HG03095 (cell line): Measurements from ENCODE around the gene CREBBP.

Experiments
- ATAC-seq: cut with Tn5 transposase; IDR thresholded peaks from one replicate; pipeline ENCODE4 v1.9.1; 2021; ENCODE audit warnings: moderate library complexity; ENCODE audit not compliant: unreplicated experiment

Gene CREBBP

DNA sequence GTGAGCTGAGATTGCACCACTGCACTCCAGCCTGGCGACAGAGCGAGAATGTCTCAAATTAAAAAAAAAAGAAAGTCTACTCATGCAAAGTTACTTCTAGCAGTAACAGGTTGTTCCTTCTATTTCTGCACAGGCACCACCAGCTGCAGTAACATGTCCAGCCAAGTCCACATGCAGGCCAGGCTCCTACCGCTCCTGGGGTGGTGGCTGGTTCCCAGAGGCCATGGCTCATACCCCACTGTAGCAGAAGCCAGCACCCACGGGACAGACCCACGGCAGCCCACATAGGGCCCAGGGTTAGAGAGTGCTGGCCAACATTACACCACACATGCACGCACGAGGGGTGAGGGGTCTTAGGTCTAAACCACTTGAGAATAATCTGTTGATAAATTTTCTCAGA lies 136.5 kb downstream of the CREBBP start:
- ATAC-seq: no peak

DNA sequence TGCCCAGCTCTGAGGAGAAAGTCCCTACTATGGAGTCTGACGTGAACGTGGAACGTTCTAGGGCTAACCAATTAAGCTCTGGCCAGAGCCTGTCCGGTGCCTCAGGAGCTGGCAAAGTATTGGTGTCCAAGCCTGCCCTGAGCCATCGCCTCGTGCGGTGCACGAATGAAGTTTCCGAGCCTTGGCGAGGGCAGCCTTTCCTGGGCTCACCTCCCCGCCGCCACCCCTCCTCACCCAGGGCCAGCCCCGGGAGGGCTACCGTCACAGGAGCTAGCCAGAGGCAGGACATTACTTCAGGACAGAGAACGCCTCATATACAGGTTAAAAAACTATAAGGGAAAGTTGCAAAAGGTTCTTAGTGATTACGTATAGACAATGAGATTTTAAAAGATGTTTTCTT lies 139.6 kb downstream of the CREBBP start:
- no peak for ATAC-seq

DNA sequence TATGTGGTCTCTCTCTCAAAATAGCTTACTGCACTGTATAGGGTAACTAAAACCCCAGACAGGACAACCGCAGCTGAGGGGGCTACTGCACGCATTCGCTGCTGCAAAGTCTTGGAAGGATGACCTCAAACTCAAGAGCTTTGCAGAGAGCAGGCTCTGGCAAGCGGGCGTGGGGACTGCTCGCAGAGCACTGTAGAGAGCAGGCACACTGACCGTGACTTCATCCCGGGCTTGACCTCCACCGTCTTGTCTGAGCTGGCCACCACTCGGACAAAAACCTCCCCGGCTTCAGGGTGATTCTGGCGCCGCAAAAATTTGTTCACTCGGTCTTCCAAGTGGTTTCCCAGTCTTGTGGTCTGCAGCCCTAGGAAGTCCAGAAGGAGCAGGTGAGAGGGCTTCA lies 140.3 kb downstream of the CREBBP start:
- no peak for ATAC-seq

DNA sequence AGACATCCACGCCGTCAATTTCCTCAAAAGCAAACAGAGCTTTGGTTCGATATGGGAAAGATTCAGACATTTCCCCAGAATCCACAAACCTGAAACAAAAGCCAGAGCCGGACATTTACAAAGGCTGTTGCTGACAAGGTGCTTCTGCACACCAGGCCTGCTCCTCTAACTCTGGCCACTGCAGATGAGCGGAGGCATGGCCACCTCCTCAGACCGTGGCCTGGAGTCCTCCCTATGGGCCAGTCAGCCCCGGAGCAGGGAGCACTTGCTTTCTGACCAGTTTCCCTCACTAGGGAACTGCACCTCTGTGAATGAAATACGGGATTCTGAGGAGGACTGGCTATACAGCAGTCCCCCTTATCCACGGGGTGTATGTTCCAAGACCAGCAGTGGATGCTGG lies 140.9 kb downstream of the CREBBP start:
- no peak for ATAC-seq

DNA sequence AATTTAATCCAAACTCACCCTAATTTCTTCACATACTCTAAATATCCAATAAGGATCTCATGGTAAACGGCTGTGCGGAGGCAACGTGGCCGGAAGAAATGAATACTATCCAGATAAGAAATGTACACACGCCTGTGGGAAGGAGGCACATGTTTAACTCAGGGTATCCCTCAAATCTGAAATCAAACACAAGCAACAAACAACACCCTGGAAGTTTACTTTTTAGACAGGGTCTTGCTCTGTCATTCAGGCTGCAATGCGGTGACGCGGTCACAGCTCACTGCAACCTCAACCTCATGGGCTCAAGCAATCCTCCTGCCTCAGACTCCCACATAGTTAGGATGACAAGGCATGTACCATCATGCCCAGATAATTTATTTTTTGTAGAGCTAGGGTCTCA lies 142.0 kb downstream of the CREBBP start:
- no peak for ATAC-seq

DNA sequence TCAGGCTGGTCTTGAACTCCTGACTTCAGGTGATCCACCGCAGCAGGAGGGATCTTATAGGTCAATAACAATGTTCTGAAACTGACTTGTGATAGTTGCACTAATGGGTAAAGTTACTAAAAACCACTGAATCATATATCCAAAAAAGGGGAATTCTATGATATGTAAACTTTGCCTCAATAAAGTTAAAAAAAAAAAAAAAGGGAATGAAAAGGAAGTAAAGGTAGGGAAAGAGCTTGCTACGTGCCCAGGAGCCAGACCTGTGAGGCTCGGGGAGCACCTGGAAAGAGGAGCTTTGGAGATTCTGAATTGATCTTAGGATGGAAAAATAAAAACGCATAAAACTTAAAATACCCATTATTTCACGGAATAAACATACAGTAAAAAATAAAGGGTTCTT lies 142.4 kb downstream of the CREBBP start:
- ATAC-seq: no peak

DNA sequence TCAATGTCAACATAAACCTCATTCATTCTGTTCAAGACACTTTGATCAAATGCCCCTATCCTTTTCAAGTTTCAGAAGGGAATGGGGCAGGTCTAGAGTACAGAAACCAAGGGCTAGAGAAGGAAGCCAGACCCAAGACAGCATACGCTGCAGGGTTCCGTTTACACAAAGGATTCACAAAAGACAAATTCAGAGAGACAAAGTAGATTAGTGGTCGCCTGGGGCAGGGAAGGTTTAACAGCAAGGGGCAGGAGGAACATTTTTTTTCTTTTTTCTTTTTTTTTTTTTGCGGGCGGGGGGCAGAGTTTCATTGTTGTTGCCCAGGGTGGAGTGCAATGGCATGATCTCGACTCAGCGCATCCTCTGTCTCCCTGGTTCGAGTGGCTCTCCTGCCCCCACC lies 143.3 kb downstream of the CREBBP start:
- ATAC-seq: no peak

DNA sequence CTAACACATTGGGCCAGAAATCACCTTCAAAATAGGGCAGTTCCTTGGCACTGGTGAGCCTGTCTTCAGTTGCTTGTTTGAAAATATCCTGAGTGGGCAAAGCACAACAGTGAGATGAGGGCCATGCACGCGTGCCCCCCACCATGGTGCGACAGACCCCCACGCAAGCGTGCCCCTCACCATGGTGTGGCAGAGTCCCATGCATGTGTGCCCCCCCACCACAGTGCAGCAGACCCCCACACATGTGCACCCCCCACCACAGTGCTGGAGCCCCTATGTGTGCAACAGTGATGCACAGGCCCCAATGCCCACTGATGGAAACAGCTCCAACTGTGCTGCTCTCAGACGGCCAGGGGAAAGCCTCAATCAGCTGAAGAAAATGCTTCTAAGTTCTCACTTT lies 144.4 kb downstream of the CREBBP start:
- ATAC-seq: no peak

DNA sequence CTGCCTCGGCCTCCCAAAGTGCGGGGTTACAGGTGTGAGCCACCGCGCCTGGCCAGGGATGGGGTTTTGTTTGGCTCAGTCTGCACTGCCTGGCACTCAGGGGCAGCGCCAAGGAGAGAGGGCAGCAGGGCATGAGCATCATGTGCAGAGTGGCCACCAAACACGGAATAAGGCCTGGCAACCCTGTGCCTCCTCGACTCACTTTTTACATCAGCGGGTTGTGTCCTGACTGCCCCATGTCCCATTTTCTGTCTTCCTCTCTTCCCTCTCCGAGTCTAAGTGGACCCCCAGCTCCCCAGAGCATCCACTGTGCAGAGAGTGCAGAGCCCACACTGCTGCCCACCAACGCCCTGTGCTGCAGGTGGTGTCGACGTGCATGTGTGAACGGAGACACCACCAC lies 145.0 kb downstream of the CREBBP start:
- no peak for ATAC-seq

DNA sequence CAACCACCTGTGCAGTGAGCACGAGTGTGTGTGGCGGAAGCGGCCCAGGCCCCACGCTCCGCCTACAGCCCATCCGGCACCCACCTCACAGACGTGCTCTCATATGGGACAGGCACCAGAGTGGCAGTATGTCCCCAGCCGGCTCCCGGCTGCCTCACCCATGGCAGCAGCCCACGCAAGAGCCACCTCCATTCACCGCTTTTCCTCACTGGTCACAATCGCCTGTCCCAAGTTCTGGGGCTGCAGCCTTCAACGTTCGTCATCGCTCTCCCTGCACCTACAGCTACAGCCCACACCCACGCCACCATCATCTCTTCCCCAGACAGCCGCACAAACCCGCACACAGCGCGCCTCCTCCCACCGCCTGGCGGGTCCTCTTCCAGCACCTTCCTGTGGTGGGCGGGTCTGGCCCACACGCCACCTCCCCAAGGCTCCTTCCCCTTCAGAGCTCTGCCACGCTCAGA lies 145.7 kb downstream of the CREBBP start:
- no peak for ATAC-seq

DNA sequence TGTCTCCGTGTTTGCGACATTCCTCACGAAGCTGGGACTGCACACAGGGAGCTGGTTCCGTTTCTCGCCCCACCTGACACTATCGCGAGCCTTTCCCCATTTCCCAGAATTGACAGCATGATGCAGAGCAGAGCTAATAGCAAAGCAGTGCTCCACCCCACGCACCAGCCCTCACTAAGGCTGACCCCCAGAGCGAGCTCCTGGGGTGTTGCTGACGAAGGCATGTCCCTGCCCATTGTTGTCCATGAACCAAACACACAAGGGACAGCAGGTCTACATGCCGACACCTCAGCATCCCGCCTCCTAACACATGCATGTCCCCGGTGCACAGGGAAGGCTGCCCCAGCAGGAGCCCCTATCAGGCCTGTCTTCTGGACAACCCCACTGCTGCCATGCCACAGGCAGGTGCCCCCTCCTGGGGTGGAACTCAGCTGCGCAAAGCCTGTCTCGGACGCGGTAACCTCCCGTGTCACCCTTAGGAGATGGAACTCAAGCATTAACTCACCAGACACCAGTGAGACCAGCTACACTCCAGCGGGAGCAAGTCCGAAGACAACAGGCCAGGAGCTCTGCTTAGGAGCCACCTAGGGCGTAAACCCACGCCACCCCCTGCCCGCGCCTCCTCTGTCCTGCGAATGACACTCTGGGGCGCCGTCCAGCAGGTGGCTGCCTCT lies 146.3 kb downstream of the CREBBP start:
- ATAC-seq: no peak

DNA sequence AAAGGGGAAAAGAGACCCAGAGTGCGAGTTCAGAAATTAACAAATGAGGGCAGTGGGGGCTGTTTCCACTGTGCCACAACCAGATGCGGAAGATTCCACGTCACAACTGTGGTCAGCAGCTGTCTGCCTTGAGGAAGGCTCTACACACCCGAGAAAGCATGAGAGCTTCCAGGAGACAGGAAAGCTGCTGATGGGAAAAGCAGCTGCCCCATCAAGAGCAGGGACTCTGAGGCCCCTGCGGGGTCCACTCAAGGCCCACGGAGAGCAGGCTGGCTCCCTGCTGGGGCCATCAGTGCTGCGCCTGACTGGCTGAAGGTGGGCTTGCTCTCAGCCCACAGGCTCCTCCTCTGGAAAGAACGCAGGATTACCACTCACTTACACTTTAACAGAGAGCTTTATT lies 148.3 kb downstream of the CREBBP start:
- ATAC-seq: no peak

DNA sequence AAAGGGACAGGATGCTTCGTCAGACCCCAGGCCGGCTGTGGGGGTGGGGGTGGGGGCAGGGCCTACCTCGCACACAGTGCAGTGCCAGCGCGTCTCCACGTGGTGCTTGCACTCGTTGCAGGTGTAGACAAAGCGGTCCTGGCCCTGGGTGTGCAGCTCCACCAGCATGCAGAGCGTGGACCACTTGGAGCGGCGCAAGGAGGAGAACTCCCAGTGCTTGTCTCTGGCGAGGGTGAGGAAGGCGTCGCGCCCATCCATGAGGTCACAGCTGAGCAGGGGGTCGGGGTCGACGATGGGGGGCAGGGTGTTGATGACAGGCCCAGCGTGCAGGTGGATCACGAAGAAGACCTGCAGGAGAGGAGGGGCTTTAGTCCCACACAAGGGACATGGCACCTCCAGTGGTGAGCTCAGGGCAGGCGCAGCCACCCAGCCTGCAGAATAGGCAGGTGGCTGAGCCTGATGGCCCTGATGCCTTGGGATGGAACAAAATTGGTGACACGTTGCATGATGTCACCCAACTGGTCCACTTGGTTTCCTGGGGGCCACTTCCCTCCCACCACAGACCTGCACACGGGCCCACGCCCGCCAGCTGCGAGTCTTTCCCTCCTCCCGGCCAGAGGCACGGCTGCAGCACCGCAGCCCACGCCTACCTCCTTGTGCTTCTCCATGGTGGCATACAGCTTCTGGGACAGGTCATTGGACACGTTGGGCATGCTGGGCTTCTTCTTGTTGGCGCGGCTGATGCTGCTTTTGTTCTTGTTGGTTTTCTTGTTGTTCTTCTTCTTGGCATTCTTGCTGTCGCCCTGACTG lies 149.2 kb downstream of the CREBBP start:
- ATAC-seq: no peak

DNA sequence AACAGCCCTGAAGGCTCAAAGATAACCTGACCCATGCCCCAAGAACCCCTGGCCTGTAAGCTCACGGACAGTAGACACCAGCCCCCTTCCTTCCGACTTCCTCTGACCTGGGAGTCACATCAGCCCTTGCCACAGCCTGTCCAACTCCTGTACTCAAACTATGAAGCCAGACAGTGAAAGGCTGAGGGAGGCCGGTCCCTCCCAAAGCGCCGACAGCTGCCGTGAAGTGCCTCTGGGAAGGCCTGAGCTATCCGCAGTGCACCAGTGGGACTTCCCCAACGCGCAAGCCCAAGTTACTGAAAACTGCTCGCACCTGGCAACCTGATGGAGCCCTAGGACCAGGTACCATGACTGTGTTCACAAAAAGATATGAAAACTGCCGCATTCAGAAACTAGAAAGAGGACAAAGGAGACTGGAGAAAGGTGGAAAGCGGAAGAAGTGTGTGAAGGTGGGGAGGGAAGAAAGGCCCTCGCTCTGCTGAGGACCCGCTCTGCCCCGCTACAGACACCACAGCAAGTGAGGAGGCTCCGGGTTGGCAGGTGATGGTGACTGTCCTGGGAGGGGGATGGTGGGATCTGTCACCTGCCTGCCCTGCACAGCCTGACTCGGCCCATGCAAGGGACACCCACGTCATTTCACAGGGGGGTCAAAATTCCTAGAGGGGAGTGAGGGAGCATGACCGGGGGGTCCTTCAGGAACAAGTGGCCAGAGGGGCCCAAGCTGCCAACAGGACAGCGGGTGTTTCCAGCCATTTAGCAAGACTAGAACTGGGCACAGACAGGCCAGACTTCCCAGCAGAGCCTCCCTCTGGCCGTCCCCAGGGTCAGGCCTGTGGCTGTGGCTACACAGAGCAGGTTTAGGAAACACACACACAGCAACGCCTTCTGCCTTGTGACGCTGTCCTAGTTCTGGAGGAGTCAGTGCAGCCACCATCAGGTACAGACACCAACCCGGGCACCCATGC lies 150.1 kb downstream of the CREBBP start:
- ATAC-seq: no peak

DNA sequence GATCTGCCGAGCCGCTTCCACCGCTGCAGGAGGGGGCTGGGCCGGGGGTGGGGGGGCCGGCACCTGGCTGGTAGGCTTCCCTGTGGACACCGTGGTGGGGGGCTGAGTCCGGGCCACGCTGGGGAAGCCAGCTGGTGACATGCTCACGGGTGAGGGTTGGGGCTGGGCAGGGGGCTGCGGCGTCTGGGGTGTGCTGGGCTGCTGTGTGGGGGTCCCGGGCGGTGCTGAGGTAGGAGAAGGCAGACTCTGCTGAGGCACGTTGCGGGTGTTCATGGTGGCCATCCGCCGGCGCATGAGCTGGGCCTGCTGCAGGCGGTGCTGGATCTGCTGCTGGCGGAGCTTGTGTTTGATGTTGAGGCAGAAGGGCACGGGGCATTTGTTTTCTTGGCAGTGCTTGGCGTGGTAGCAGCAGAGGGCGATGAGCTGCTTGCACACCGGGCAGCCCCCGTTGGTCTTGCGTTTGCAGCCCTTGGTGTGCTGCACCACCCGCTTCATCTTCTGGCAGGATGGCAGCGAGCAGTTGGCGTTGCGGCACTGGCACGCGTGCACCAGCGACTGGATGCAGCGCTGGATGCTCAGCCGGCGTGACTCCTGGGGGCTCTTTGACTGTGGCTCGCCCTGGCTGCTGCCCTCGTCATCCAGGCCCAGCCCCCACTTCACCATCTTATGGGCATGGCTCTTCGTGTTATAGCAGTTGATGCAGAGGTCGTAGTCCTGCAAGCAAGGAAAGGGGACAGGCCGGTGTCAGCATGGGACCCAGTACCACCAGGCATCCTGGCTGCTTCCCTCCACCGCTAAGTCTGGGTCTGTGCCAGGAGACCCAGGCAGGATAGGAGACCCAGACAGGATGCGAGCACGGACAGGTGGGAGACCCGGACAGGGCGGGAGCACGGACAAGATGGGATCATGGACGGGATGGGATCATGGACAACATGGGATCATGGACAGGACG lies 151.1 kb downstream of the CREBBP start:
- ATAC-seq: no peak

DNA sequence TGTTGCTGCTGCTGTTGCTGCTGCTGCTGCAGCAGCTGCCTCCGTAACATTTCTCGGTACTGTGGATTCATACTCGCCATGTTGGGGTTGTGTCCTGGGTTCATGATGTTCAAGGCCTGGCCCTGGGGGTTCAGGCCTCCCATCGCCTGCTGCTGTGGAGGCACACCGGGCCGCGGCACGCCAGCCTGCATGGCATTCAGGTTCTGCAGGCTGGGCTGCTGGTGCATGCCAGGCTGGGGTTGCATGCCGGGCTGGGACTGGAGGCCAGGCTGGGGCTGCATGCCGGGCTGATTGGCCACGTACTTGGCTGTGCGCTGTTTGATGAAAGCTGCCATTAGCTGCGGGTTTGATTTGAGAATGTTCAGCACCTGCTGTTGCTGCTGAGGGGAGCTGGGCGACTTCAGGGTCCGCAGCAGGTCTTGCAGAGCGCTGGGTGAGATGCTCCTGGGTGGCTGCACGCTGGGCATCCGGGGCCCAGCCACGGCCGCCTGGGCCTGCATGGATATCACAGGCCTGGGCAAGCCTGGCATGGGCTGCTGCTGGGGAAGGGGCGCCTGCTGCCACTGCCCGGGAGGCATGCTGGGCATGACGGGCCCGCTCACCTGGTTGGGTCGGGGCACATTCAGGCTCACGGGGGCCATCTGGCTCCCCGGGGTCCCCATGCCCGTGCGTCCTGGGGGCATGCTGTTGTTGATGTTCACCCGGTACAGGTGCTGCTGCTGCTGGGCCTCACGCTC lies 151.9 kb downstream of the CREBBP start:
- no peak for ATAC-seq

DNA sequence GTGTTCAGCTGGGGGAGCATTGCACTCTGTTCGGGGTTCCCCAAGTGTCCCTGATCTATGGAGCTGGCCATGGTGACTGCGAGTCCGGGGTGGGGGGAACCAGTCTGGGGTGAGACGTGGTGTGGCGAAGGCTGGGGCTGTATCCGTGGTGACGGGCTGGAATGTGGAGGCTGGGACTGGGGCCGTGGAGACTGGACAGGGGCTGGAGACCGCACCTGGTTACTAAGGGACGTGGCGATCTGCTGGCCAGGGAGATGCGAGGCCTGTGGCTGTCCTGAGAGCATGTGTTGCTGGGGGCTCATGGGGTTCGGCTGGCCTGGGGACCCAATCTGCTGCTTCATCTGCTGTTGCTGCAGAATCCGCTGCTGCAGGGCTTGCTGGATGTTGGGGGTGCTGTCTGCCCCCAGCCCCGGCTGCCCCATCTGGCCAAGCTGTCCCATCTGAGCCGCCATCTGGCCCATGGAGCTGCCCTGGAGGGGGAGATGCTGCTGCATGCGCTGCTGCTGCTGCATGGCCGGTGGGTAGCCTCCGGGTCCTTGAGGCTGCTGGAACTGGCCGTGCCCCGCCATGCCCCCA lies 152.6 kb downstream of the CREBBP start:
- ATAC-seq: no peak

DNA sequence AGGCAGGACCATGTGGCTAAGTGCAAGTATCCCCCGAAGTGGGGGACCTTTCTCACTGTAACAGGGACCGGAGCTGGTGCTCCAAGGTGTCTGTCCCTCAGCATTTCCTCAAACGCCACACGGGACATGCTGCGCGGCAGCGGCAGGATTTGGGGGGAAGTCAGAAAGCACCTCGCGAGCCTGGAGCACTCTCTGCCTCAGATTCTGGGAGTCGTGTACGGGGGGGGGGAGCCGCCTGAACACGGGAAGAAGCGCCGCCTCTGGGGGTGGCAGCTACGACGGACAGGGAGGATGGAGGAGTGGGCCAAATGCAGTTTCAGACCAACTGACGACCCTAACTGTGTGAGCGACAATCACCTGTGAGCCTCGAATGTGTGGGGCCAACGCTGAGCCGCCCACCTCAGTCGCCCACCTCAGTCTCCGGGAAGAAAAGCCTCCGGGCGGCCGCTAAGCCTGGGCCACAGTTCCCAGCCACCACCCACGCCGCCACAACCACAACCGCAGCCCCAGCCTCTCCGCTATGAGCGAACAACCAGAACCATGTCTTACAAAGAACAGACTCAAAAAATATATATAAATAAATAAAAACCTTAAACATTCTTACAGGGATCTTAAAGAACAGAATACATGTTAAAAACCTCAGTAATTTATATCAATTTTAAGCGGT lies 154.4 kb downstream of the CREBBP start:
- no peak for ATAC-seq

DNA sequence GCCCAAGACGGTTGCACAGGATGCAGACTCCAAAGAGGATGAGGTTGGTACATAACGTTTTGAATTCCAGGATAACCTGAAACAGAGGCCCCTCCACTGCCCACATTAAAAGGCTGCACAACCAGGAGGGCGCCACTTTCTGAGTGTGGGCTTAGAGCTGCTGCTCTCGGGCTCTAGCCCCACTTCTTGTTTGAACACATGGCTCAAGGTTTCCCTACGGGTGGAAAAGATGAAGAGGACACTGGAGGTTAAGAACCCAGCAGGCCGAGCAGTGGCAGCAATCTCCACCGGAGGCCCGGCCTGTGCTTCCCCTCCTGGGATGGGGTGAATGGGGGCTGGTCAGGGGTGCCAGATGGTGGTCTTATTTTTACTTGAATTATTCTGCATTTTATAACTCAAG lies 155.2 kb downstream of the CREBBP start:
- ATAC-seq: no peak
